PC-9 (cell line): Measurements from ENCODE around the gene DOLK.

ENCODE experiments used
- EZH2 ChIP-seq: fragments of 200-600 bp; sonication (generic); IDR thresholded peaks from 2 replicates; pipeline ENCODE4 v1.8.0; 2017; ENCODE audit warnings: antibody characterized with exemption, low read depth
- TF ChIP-seq, protein P1 (sequence below): fragments of 200-600 bp; sonication (generic); conservative IDR thresholded peaks from 2 replicates; pipeline ENCODE4 v1.6.1; 2017; ENCODE audit warnings: mixed run types, antibody characterized with exemption, mild to moderate bottlenecking, moderate library complexity

- TF ChIP-seq, protein P1, sequence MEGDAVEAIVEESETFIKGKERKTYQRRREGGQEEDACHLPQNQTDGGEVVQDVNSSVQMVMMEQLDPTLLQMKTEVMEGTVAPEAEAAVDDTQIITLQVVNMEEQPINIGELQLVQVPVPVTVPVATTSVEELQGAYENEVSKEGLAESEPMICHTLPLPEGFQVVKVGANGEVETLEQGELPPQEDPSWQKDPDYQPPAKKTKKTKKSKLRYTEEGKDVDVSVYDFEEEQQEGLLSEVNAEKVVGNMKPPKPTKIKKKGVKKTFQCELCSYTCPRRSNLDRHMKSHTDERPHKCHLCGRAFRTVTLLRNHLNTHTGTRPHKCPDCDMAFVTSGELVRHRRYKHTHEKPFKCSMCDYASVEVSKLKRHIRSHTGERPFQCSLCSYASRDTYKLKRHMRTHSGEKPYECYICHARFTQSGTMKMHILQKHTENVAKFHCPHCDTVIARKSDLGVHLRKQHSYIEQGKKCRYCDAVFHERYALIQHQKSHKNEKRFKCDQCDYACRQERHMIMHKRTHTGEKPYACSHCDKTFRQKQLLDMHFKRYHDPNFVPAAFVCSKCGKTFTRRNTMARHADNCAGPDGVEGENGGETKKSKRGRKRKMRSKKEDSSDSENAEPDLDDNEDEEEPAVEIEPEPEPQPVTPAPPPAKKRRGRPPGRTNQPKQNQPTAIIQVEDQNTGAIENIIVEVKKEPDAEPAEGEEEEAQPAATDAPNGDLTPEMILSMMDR = no peak
- TF ChIP-seq EZH2 = no peak
Measured at GRCh38 chr9:128913048-128913900, 34.1 kb downstream of the DOLK start.
